GM06990 (cell line): Measurements from ENCODE around the gene LDLRAD1.
"Not testable (repeated sequence)": the region's sequence is repeated elsewhere in the genome, so short reads cannot be mapped to it uniquely, and the experiment has no call there.

Experiments used
- DNase-seq: peaks from one replicate; pipeline ENCODE4 v3.0.0-alpha.2; 2011; ENCODE audit not compliant: insufficient read length; ENCODE audit errors: extremely low read depth
- H3K27me3 ChIP-seq: replicated peaks from 2 replicates; pipeline ENCODE4 v1.6.0; 2011; ENCODE audit warnings: low read length; ENCODE audit not compliant: control insufficient read depth, insufficient read depth
- H3K36me3 ChIP-seq: 2 replicates; pipeline ENCODE4 v1.5.1; 2011; ENCODE audit warnings: low read length; ENCODE audit not compliant: control insufficient read depth, insufficient read depth
- H3K4me3 ChIP-seq: replicated peaks from 2 replicates; pipeline ENCODE4 v1.5.1; 2011; ENCODE audit warnings: low read depth, mild to moderate bottlenecking, control low read depth, low read length
- TF ChIP-seq, protein P1 (sequence below): IDR thresholded peaks from 2 replicates; pipeline ENCODE4 v1.5.1; 2011; ENCODE audit warnings: low read length, control low read depth, mild to moderate bottlenecking, inconsistent platforms; ENCODE audit not compliant: insufficient read depth, poor library complexity, severe bottlenecking

The LDLRAD1 gene

DNA sequence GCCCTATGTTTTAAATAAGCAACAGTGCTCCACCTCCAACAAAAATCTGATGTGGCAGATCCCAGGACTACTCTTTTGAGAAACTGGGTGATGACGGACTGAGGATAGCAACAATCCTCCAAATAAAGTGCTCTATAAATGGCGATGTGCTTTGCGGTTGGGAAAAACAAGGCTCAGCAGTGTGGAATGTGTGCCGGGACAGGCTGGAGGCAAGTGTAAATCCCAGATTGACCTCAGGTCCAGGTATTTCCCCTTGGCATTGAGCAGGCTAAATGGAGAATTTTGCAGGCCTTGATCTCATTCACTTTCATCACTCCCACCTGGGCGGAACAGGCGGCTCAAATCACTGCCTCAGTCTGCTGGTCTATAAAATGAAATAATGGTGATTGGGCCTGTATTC, 36.8 kb downstream of the LDLRAD1 start:
- TF ChIP-seq, protein P1, sequence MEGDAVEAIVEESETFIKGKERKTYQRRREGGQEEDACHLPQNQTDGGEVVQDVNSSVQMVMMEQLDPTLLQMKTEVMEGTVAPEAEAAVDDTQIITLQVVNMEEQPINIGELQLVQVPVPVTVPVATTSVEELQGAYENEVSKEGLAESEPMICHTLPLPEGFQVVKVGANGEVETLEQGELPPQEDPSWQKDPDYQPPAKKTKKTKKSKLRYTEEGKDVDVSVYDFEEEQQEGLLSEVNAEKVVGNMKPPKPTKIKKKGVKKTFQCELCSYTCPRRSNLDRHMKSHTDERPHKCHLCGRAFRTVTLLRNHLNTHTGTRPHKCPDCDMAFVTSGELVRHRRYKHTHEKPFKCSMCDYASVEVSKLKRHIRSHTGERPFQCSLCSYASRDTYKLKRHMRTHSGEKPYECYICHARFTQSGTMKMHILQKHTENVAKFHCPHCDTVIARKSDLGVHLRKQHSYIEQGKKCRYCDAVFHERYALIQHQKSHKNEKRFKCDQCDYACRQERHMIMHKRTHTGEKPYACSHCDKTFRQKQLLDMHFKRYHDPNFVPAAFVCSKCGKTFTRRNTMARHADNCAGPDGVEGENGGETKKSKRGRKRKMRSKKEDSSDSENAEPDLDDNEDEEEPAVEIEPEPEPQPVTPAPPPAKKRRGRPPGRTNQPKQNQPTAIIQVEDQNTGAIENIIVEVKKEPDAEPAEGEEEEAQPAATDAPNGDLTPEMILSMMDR: no peak
- no peak for DNase-seq
- no peaks in the 10 kb centered on the region for H3K27me3 ChIP-seq
- H3K36me3 ChIP-seq: no peaks in the 10 kb centered on the region
- H3K4me3 ChIP-seq: no peak overlapping the region

DNA sequence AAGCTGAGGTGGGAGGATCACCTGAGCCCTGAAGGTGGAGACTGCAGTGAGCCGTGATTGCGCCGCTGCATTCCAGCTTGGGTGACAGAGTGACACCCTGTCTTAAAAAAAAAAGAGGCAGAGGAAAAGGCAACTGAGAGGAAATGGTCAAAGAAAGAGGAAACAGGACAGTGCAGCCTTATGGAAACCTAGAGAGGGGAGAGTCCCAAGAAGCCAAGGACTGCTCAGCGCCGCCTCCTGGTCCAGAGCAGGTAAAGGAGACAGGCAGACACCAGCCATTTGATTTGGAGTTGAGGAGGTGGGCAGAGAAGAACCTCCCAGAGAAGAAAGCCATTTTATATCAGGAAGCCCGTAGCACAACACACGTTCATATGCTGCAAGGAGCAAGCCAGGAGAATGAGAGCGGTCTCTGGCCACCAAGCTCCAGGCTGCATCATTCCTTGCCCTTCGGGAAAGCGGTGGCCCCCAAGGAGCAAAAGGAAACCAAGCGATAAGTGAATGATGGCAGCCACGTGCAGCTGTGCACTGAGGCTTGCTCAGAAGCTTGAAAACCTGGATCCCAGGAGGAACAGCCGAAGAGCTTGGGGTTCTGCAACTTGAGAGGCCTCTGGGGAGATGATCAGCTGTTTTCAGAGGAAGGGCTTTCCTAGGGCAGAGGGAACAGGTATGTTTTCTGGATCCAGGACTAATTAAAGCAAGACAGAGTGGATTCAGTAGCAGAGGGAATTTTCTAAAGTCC, 38.1 kb downstream of the LDLRAD1 start:
- TF ChIP-seq, protein P1: peak; percentile 29
- H3K4me3 ChIP-seq: no peak overlapping the region
- H3K36me3 ChIP-seq: no peaks in the 10 kb centered on the region
- H3K27me3 ChIP-seq: no peaks in the 10 kb centered on the region
- DNase-seq: no peak

DNA sequence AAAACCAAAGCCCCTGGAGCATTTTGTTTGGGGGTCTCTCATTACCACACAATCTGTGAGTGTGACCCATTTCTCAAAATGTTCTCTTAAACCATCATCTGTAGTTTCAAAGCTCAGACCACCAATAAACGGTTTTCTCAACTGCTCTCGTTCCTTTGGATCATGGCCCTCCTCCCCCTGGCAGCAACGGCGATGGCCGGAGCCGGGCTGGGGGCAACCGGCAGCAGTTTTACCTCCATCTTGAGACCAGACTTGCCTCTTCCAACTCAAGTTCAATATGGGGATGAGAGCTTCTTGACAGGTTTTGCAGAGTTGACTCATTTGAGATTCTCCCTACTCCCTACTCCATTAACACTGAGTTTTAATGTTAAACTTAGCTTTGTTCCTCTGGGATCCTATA, 42.1 kb downstream of the LDLRAD1 start:
- TF ChIP-seq, protein P1: no peak
- H3K36me3 ChIP-seq: no peaks in the 10 kb centered on the region; the same call in 1 of the 2 replicates
- no peak for DNase-seq
- no peaks in the 10 kb centered on the region for H3K27me3 ChIP-seq
- H3K4me3 ChIP-seq: no peak overlapping the region

DNA sequence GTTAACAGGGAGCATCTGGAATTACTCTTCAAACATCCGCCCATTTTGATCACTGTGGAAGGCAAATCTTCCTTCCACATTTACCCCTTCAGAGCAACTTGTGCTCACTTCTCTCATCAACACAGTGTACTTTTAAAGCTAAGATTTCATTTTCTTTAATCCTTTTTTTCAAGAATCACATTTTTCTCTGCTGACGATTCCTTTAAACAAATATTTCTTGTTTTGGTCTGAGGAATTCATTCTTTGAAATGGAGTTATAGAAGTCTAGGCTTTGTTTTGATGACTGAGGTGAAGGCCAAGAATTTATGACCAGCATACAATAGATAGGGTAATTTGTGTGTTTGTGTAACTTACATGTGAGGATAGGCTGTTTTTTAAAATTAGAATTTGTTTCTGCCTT, 46.3 kb downstream of the LDLRAD1 start:
- TF ChIP-seq, protein P1: no peak
- peaks cover 4% of the 10 kb centered on the region for H3K36me3 ChIP-seq

DNA sequence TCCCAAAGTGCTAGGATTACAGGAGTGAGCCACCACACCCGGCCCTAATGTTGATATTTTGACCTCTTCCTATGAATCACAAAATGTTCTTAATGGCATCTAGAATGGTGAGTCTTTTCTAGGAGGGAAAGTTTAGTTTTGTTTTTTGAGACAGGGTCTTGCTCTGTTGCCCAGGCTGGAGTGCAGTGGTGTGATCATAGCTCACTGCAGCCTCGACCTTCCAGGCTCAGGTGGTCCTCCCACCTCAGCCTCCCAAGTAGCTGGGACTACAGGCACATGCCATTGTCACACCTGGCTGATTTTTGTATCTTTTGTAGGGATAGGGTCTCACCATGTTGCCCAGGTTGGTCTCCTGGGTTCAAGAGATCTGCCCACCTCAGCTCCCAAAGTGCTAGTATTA, 48.7 kb downstream of the LDLRAD1 start:
- not testable (repeated sequence) for H3K4me3 ChIP-seq, DNase-seq, H3K27me3 ChIP-seq, H3K36me3 ChIP-seq

More for the DNA sequence above, 46.3 kb downstream of the LDLRAD1 start:
- no peak for DNase-seq
- Histone ChIP-seq H3K4me3 (no peak overlapping the region), H3K27me3 (no peaks in the 10 kb centered on the region)

DNA sequence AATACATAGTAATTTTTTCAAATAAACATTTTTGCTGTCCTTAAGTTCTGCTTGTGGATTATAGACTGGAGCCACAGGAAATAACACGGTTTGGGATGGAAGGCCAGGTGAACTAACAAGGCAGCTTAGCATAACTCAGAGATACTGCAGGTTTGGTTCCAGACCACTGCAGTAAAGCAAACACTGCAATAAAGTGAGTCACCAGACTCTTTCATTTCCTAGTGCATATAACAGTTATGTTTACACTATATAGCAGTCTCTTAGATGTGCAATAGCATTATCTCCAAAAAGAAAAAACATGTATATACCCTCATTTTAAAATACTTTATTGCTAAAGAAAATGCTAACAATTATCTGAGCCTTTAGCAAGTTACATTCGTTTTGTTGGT, 49.9 kb downstream of the LDLRAD1 start:
- Histone ChIP-seq H3K27me3 (no peaks in the 10 kb centered on the region), H3K4me3 (no peak overlapping the region), H3K36me3 (peaks cover 10% of the 10 kb centered on the region)
- TF ChIP-seq, protein P1: no peak
- no peak for DNase-seq
